Neural cell (in vitro differentiated cells): ENCODE data around the gene KRTCAP2. TPM values are rescaled to one million over a fixed set of nuclear protein-coding genes. Genes with fewer than 3 reads are reported as not detected.

ENCODE experiments used
- H2AFZ ChIP-seq: fragments of 200-600, 300-800 bp; sonication (generic), shearing (Covaris generic); 2 replicates; pipeline ENCODE4 v1.6.0; 2014; ENCODE audit warnings: low read depth, mild to moderate bottlenecking, antibody characterized with exemption, low read length, moderate library complexity
- H3F3A ChIP-seq: fragments of 200-600 bp; shearing (Covaris generic); 2 replicates; pipeline ENCODE4 v1.6.1; 2016; ENCODE audit warnings: mild to moderate bottlenecking, moderate library complexity, mixed read lengths, antibody characterized with exemption, low read length; ENCODE audit not compliant: insufficient read depth, poor library complexity, severe bottlenecking
- H3K27ac ChIP-seq: fragments of 200-600, 300-800 bp; sonication (generic), shearing (Covaris generic); 2 replicates; pipeline ENCODE4 v1.5.1; 2014; ENCODE audit warnings: mild to moderate bottlenecking, low read length, moderate library complexity
- H3K27me3 ChIP-seq: fragments of 300-800, 200-600 bp; sonication (generic), shearing (Covaris generic); 2 replicates; pipeline ENCODE4 v1.6.0; 2014; ENCODE audit warnings: mild to moderate bottlenecking, low read depth, low read length, moderate library complexity; ENCODE audit not compliant: insufficient read depth
- H3K36me3 ChIP-seq: fragments of 300-800, 200-600 bp; sonication (generic), shearing (Covaris generic); 2 replicates; pipeline ENCODE4 v1.5.1; 2014; ENCODE audit warnings: mild to moderate bottlenecking, antibody characterized with exemption, low read length, moderate library complexity; ENCODE audit not compliant: insufficient read depth
- H3K4me2 ChIP-seq: fragments of 300-800, 200-600 bp; sonication (generic), shearing (Covaris generic); 2 replicates; pipeline ENCODE4 v1.6.0; 2014; ENCODE audit warnings: mild to moderate bottlenecking, low read length
- H3K4me3 ChIP-seq: fragments of 300-800, 200-600 bp; sonication (generic), shearing (Covaris generic); 2 replicates; pipeline ENCODE4 v1.5.1; 2014; ENCODE audit warnings: mild to moderate bottlenecking, low read length, moderate library complexity
- H3K79me2 ChIP-seq: fragments of 200-600 bp; shearing (Covaris generic); replicated peaks from 2 replicates; pipeline ENCODE4 v1.6.0; 2014; ENCODE audit warnings: mild to moderate bottlenecking, low read length, moderate library complexity; ENCODE audit not compliant: insufficient read depth
- H3K9ac ChIP-seq: fragments of 300-800, 200-600 bp; sonication (generic), shearing (Covaris generic); 2 replicates; pipeline ENCODE4 v1.6.1; 2016; ENCODE audit warnings: mild to moderate bottlenecking, low read length, mixed read lengths
- H3K9me2 ChIP-seq: fragments of 200-600 bp; shearing (Covaris generic); 2 replicates; pipeline ENCODE4 v1.6.1; 2016; ENCODE audit warnings: mild to moderate bottlenecking, low read length, mixed read lengths; ENCODE audit not compliant: insufficient read depth
- H3K9me3 ChIP-seq: fragments of 200-600, 300-800 bp; sonication (generic), shearing (Covaris generic); 2 replicates; pipeline ENCODE4 v1.6.1; 2016; ENCODE audit warnings: mild to moderate bottlenecking, mixed run types, low read length, moderate library complexity, mixed read lengths
- H4K20me1 ChIP-seq: fragments of 200-600 bp; shearing (Covaris generic); 2 replicates; pipeline ENCODE4 v1.6.1; 2016; ENCODE audit warnings: mild to moderate bottlenecking, mixed run types; ENCODE audit not compliant: insufficient read depth
- CTCF ChIP-seq: fragments of 450-650 bp; IDR thresholded peaks from 2 replicates; pipeline ENCODE4 v1.5.1; 2014; ENCODE audit warnings: antibody characterized with exemption, mild to moderate bottlenecking, moderate library complexity; ENCODE audit not compliant: poor library complexity, severe bottlenecking
- EP300 ChIP-seq: fragments of 450-650 bp; conservative IDR thresholded peaks from 2 replicates; pipeline ENCODE4 v1.6.1; 2014; ENCODE audit warnings: antibody characterized with exemption, mild to moderate bottlenecking, moderate library complexity; ENCODE audit not compliant: poor library complexity, severe bottlenecking
- EZH2 ChIP-seq: fragments of 200-600, 300-800 bp; shearing (Covaris generic), sonication (generic); IDR thresholded peaks from 2 replicates; pipeline ENCODE4 v1.6.1; 2014; ENCODE audit warnings: antibody characterized with exemption, low read length, borderline replicate concordance, mild to moderate bottlenecking; ENCODE audit not compliant: insufficient read depth, poor library complexity, severe bottlenecking
- MXI1 ChIP-seq: fragments of 450-650 bp; conservative IDR thresholded peaks from 2 replicates; pipeline ENCODE4 v1.6.1; 2014; ENCODE audit warnings: antibody characterized with exemption, mild to moderate bottlenecking; ENCODE audit not compliant: poor library complexity, severe bottlenecking
- POLR2AphosphoS5 ChIP-seq: IDR thresholded peaks from 2 replicates; pipeline ENCODE4 v1.6.1; 2012
- RAD21 ChIP-seq: fragments of 450-650 bp; conservative IDR thresholded peaks from 2 replicates; pipeline ENCODE4 v1.6.1; 2014; ENCODE audit warnings: antibody characterized with exemption, mild to moderate bottlenecking, moderate library complexity
- REST ChIP-seq: IDR thresholded peaks from 2 replicates; pipeline ENCODE4 v1.6.1; 2012; ENCODE audit warnings: borderline replicate concordance
- SMC3 ChIP-seq: fragments of 450-650 bp; conservative IDR thresholded peaks from 2 replicates; pipeline ENCODE4 v1.6.1; 2014; ENCODE audit warnings: antibody characterized with exemption, mild to moderate bottlenecking, moderate library complexity; ENCODE audit not compliant: poor library complexity
- TAF1 ChIP-seq: IDR thresholded peaks from 2 replicates; pipeline ENCODE4 v1.6.1; 2012; ENCODE audit warnings: low read depth
- polyA plus RNA-seq: library from polyadenylated mRNA; depleted of rRNA; stranded (reverse); fragments of >200 nt; gene quantifications from 2 replicates; pipeline ENCODE4 v1.2.3, GENCODE V29; 2014

The KRTCAP2 gene
- polyA plus RNA-seq, 1 donor from 2014 or later, result 175 TPM

GRCh38 chr1:155134322-155134721 lies 38.8 kb downstream of the KRTCAP2 start:
- H3K9me3 ChIP-seq, result no peaks in the 10 kb centered on the region
- no peak for TF ChIP-seq POLR2AphosphoS5
- no peak for TF ChIP-seq RAD21
- TF ChIP-seq SMC3, result no peak
- no peak for TF ChIP-seq MXI1
- TF ChIP-seq EZH2, result no peak
- TF ChIP-seq REST, result no peak
- TF ChIP-seq TAF1, result no peak
- TF ChIP-seq EP300, result no peak
- no peak for TF ChIP-seq CTCF
- no peaks in the 10 kb centered on the region for H3F3A ChIP-seq
- H3K4me2 ChIP-seq, result peak overlapping the region; percentile 83
- no peaks in the 10 kb centered on the region for H4K20me1 ChIP-seq
- H3K36me3 ChIP-seq, result no peaks in the 10 kb centered on the region
- H3K9me2 ChIP-seq, result no peaks in the 10 kb centered on the region
- H3K9ac ChIP-seq, result no peak overlapping the region
- H3K27me3 ChIP-seq, result no peaks in the 10 kb centered on the region
- H3K27ac ChIP-seq, result no peak overlapping the region
- H3K4me3 ChIP-seq, result peak overlapping the region; percentile 76
- H2AFZ ChIP-seq, result no peak overlapping the region
- peaks cover 5% of the 10 kb centered on the region for H3K79me2 ChIP-seq

GRCh38 chr1:155133799-155134281 lies 39.3 kb downstream of the KRTCAP2 start:
- Histone ChIP-seq H3K79me2 (peaks cover 5% of the 10 kb centered on the region), H3K9me3 (no peaks in the 10 kb centered on the region), H3K27ac (no peak overlapping the region), H4K20me1 (no peaks in the 10 kb centered on the region), H3F3A (no peaks in the 10 kb centered on the region), H3K4me3 (no peak overlapping the region), H3K36me3 (no peaks in the 10 kb centered on the region), H3K9ac (no peak overlapping the region), H3K9me2 (no peaks in the 10 kb centered on the region), H3K27me3 (peaks cover 2% of the 10 kb centered on the region), H2AFZ (no peak overlapping the region), H3K4me2 (no peak overlapping the region)
- TF ChIP-seq CTCF, result no peak
- no peak for TF ChIP-seq RAD21
- no peak for TF ChIP-seq SMC3
- TF ChIP-seq EP300, result no peak
